Loucy (cell line): ENCODE measurements around the gene NMNAT2.

Experiments used
- H2AFZ ChIP-seq: fragments of 200-600 bp; sonication (generic); 2 replicates; pipeline ENCODE4 v1.6.0; 2016; ENCODE audit warnings: antibody characterized with exemption, mild to moderate bottlenecking, low read length, moderate library complexity
- H3F3A ChIP-seq: fragments of 200-600 bp; 2 replicates; pipeline ENCODE4 v1.6.0; 2016; ENCODE audit warnings: antibody characterized with exemption, low read depth, mild to moderate bottlenecking
- H3K27me3 ChIP-seq: fragments of 200-600 bp; sonication (generic); 2 replicates; pipeline ENCODE4 v1.6.1; 2014; ENCODE audit warnings: low read length, mild to moderate bottlenecking; ENCODE audit not compliant: insufficient read depth, poor library complexity, severe bottlenecking
- H3K36me3 ChIP-seq: fragments of 200-600 bp; sonication (generic); 2 replicates; pipeline ENCODE4 v1.6.1; 2016; ENCODE audit warnings: low read length; ENCODE audit not compliant: insufficient read depth
- H3K4me1 ChIP-seq: fragments of 200-600 bp; sonication (generic); 2 replicates; pipeline ENCODE4 v1.5.1; 2014; ENCODE audit warnings: low read length, mild to moderate bottlenecking; ENCODE audit not compliant: insufficient read depth, poor library complexity, severe bottlenecking
- H3K4me2 ChIP-seq: fragments of 200-600 bp; sonication (generic); 2 replicates; pipeline ENCODE4 v1.6.0; 2014; ENCODE audit warnings: antibody characterized with exemption, low read length, low read depth, mild to moderate bottlenecking; ENCODE audit not compliant: poor library complexity, severe bottlenecking
- H3K4me3 ChIP-seq: fragments of 200-600 bp; sonication (generic); 2 replicates; pipeline ENCODE4 v1.5.1; 2014; ENCODE audit warnings: low read length, mild to moderate bottlenecking, mixed read lengths; ENCODE audit not compliant: poor library complexity, severe bottlenecking
- H3K79me2 ChIP-seq: fragments of 200-600 bp; sonication (generic); 2 replicates; pipeline ENCODE4 v1.6.1; 2014; ENCODE audit warnings: low read length; ENCODE audit not compliant: insufficient read depth
- H3K9ac ChIP-seq: fragments of 200-600 bp; sonication (generic); 2 replicates; pipeline ENCODE4 v1.6.0; 2014; ENCODE audit warnings: mild to moderate bottlenecking, low read depth, low read length, moderate library complexity; ENCODE audit not compliant: poor library complexity, severe bottlenecking
- H3K9me2 ChIP-seq: fragments of 200-600 bp; sonication (generic); replicated peaks from 2 replicates; pipeline ENCODE4 v1.6.1; 2016; ENCODE audit warnings: low read depth, low read length, mixed read lengths
- H3K9me3 ChIP-seq: fragments of 200-600 bp; sonication (generic); 2 replicates; pipeline ENCODE4 v1.6.1; 2014; ENCODE audit warnings: mild to moderate bottlenecking, antibody characterized with exemption, low read length, low read depth; ENCODE audit not compliant: insufficient read depth
- H4K20me1 ChIP-seq: fragments of 200-600 bp; sonication (generic); 2 replicates; pipeline ENCODE4 v1.6.0; 2014; ENCODE audit warnings: antibody characterized with exemption, low read length, mild to moderate bottlenecking; ENCODE audit not compliant: insufficient read depth, poor library complexity, severe bottlenecking
- EZH2phosphoT487 ChIP-seq: fragments of 200-600 bp; IDR thresholded peaks from 2 replicates; pipeline ENCODE4 v1.6.1; 2018; ENCODE audit warnings: antibody characterized with exemption, mild to moderate bottlenecking, moderate library complexity, borderline replicate concordance
- TF ChIP-seq, protein P1 (sequence below): fragments of 200-600 bp; sonication (generic); conservative IDR thresholded peaks from 2 replicates; pipeline ENCODE4 v1.5.1; 2014; ENCODE audit warnings: mild to moderate bottlenecking, antibody characterized with exemption, low read length

NMNAT2 gene

GRCh38 chr1:183450093-183450492 lies 31.9 kb upstream of the NMNAT2 start:
- H3K79me2 ChIP-seq: no peaks in the 10 kb centered on the region
- H3K9me2 ChIP-seq: no peaks in the 10 kb centered on the region
- H3K4me2 ChIP-seq: no peak overlapping the region
- no peaks in the 10 kb centered on the region for H3K9me3 ChIP-seq
- H3K4me3 ChIP-seq: no peak overlapping the region
- H3K4me1 ChIP-seq: no peaks in the 10 kb centered on the region
- H4K20me1 ChIP-seq: no peaks in the 10 kb centered on the region
- no peak for TF ChIP-seq EZH2phosphoT487
- TF ChIP-seq, protein P1, sequence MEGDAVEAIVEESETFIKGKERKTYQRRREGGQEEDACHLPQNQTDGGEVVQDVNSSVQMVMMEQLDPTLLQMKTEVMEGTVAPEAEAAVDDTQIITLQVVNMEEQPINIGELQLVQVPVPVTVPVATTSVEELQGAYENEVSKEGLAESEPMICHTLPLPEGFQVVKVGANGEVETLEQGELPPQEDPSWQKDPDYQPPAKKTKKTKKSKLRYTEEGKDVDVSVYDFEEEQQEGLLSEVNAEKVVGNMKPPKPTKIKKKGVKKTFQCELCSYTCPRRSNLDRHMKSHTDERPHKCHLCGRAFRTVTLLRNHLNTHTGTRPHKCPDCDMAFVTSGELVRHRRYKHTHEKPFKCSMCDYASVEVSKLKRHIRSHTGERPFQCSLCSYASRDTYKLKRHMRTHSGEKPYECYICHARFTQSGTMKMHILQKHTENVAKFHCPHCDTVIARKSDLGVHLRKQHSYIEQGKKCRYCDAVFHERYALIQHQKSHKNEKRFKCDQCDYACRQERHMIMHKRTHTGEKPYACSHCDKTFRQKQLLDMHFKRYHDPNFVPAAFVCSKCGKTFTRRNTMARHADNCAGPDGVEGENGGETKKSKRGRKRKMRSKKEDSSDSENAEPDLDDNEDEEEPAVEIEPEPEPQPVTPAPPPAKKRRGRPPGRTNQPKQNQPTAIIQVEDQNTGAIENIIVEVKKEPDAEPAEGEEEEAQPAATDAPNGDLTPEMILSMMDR: no peak
- H3F3A ChIP-seq: no peaks in the 10 kb centered on the region
- no peak overlapping the region for H2AFZ ChIP-seq
- no peaks in the 10 kb centered on the region for H3K27me3 ChIP-seq
- no peak overlapping the region for H3K9ac ChIP-seq
- no peaks in the 10 kb centered on the region for H3K36me3 ChIP-seq

GRCh38 chr1:183449223-183449770 lies 31.1 kb upstream of the NMNAT2 start:
- TF ChIP-seq, protein P1: no peak
- TF ChIP-seq EZH2phosphoT487: no peak
- no peaks in the 10 kb centered on the region for H3K79me2 ChIP-seq

DNA sequence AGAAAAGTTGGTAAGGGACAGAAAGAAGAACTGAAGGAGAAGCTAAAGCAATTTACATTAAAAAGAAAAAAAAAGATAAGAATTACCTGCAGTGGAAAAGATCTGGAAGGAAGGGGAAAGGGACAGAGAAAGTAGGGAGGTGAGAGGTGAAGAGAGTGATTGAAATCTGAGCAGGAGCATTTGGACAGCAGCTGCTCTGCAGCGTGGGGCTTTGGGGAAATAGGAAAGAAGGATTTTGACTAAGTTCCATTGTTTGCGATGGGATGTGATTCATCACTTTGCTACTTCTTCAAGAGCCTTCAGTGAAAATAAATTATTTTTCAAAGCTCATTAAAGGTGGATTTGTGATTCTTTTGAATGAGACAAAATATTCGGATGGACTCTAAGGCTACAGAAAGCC lies 26.1 kb upstream of the NMNAT2 start:
- Histone ChIP-seq H2AFZ (no peak overlapping the region), H3K9ac (no peak overlapping the region), H4K20me1 (no peaks in the 10 kb centered on the region), H3K36me3 (no peaks in the 10 kb centered on the region), H3F3A (no peaks in the 10 kb centered on the region), H3K79me2 (no peaks in the 10 kb centered on the region), H3K9me3 (no peaks in the 10 kb centered on the region), H3K27me3 (no peaks in the 10 kb centered on the region), H3K4me3 (no peak overlapping the region), H3K4me2 (no peak overlapping the region), H3K9me2 (no peaks in the 10 kb centered on the region), H3K4me1 (no peaks in the 10 kb centered on the region)
- TF ChIP-seq, protein P1: no peak
- TF ChIP-seq EZH2phosphoT487: no peak

More at GRCh38 chr1:183449223-183449770, 31.1 kb upstream of the NMNAT2 start:
- no peaks in the 10 kb centered on the region for H3K9me3 ChIP-seq
- no peaks in the 10 kb centered on the region for H3K36me3 ChIP-seq
- H3K4me2 ChIP-seq: no peak overlapping the region
- H3K9me2 ChIP-seq: no peaks in the 10 kb centered on the region
- no peak overlapping the region for H3K4me3 ChIP-seq
- H3K27me3 ChIP-seq: no peaks in the 10 kb centered on the region
- H3K9ac ChIP-seq: no peak overlapping the region
- no peaks in the 10 kb centered on the region for H3K4me1 ChIP-seq
- H2AFZ ChIP-seq: 0 out of 2 replicates have a peak overlapping the region, but pooled peaks have one; percentile 33
- no peaks in the 10 kb centered on the region for H3F3A ChIP-seq
- H4K20me1 ChIP-seq: no peaks in the 10 kb centered on the region
